Measurements from ENCODE around the gene VPS16.
A peak's percentile ranks its signal among the peaks of the same experiment; 100 is the strongest.

Gene VPS16

GRCh38 chr20:2902291-2902690 lies 61.7 kb downstream of the VPS16 start:
- no peak for DNase-seq

GRCh38 chr20:2902818-2903217 lies 62.3 kb downstream of the VPS16 start:
- DNase-seq: no peak

GRCh38 chr20:2903686-2904085 lies 63.1 kb downstream of the VPS16 start:
- no peak for DNase-seq

GRCh38 chr20:2907519-2907918 lies 67.0 kb downstream of the VPS16 start:
- DNase-seq: no peak

GRCh38 chr20:2909953-2910352 lies 69.4 kb downstream of the VPS16 start:
- no peak for DNase-seq

GRCh38 chr20:2911200-2911599 lies 70.7 kb downstream of the VPS16 start:
- no peak for DNase-seq

- peak in 1 of 2 donors; percentile 12 for DNase-seq
These were observed 73.6 kb downstream of the VPS16 start for GRCh38 chr20:2914160-2914559.

Measured in inflammatory macrophage (primary cell).